Activated naive CD4-positive, alpha-beta T cell treated with anti-CD3 and anti-CD28 coated beads, Interleukin-2, amount 10 ng/mL, durations not matched to agents 7 days and 5 days (primary cell): ENCODE data around the gene TM9SF3.

Experiments used
- CTCF ChIA-PET: fragments of 350-600 bp; sonication (Branson Sonifier 250); formaldehyde crosslinking; loops from one replicate; lab custom pipeline; 2021; ENCODE audit warnings: antibody characterized with exemption; lab: Charles Lee
- DNase-seq: peaks from one replicate; pipeline ENCODE4 v3.0.0-alpha.2; 2020
- H3K27ac Mint-ChIP-seq: one replicate; pipeline ENCODE4 v1.8.0; 2021; ENCODE audit warnings: mild to moderate bottlenecking, moderate library complexity, mixed read lengths
- H3K27me3 Mint-ChIP-seq: one replicate; pipeline ENCODE4 v1.8.0; 2021; ENCODE audit warnings: mild to moderate bottlenecking, mixed read lengths
- H3K36me3 Mint-ChIP-seq: one replicate; pipeline ENCODE4 v1.8.0; 2021; ENCODE audit warnings: mixed read lengths
- H3K4me1 Mint-ChIP-seq: one replicate; pipeline ENCODE4 v1.8.0; 2021; ENCODE audit warnings: mixed read lengths
- H3K4me3 Mint-ChIP-seq: one replicate; pipeline ENCODE4 v1.8.0; 2021; ENCODE audit warnings: mild to moderate bottlenecking, moderate library complexity, mixed read lengths
- H3K9me3 Mint-ChIP-seq: one replicate; pipeline ENCODE4 v1.8.0; 2021; ENCODE audit warnings: mixed read lengths

Gene TM9SF3

DNA sequence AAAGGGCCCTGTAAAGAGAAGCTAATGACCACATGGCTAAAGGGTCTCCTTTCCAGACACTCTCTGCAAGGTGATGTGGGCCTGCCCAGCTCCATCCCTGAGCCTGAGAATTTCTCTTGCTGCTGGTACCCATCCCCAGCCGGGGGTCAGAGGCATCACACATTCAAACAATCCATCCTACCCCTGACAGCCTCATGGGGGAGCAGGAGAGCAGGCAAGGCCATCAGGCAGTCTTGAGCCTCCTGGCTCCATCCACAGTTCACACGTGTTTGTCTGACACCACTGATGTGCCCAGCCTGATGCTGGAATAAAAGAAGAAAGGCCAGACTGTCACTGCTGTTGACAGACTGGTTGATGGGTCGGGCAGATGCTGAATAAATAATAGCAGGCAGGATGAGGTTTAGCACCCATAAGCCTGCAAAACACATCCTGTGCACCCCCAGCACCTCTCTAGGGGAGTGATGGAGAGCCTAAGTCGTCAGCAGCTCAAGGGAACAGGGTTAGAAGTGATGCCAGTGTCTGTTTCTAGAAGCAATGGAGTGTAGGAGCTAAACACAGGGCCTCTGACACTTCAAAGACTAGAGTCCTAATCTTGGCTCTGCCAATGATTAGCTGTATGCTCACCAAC is 116.6 kb downstream of the TM9SF3 start:
- peak; percentile 42 for DNase-seq
- no peaks in the 10 kb centered on the region for H3K36me3 Mint-ChIP-seq
- H3K27ac Mint-ChIP-seq: no peak overlapping the region
- no peaks in the 10 kb centered on the region for H3K9me3 Mint-ChIP-seq
- CTCF ChIA-PET: interaction anchor here (1.0 to 1.2 kb wide), 2 partner anchors 10 to 43 kb away, joined by 3 read pairs; partner anchors contain the start of gene TLL2
- no peak overlapping the region for H3K4me3 Mint-ChIP-seq
- H3K4me1 Mint-ChIP-seq: no peaks in the 10 kb centered on the region
- H3K27me3 Mint-ChIP-seq: peaks cover 63% of the 10 kb centered on the region

DNA sequence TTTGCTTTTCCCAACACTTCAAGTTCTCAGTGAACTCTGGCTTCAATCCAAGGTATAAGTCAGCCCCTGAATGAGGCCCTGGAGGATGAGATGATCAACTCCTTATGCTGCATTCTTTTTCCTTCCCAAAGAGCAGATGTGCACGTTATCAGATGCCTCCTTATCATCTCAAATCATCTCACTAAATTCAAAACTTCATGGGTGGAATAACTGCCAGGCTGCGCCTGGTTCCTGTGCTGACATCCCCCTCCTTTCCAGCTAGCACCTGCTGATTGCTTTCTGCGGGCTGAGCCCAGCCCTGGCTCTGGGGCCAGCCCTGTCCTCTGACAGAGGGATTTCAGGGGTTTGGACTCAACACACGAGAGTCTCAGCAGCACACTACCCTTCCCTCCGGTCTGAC is 118.0 kb downstream of the TM9SF3 start:
- no peaks in the 10 kb centered on the region for H3K9me3 Mint-ChIP-seq
- no peak overlapping the region for H3K4me3 Mint-ChIP-seq
- peaks cover 59% of the 10 kb centered on the region for H3K27me3 Mint-ChIP-seq
- CTCF ChIA-PET: interaction anchor here (1.1 kb wide), 1 partner anchor 14 kb away, joined by 4 read pairs; no protein-coding TSS in a partner anchor
- H3K36me3 Mint-ChIP-seq: no peaks in the 10 kb centered on the region
- no peaks in the 10 kb centered on the region for H3K4me1 Mint-ChIP-seq
- no peak for DNase-seq
- H3K27ac Mint-ChIP-seq: no peak overlapping the region
